Stomach (tissue), 9 donors: ENCODE results near the gene SWAP70. TPM values are rescaled to one million over a fixed set of nuclear protein-coding genes. Genes with fewer than 3 reads are reported as not detected.
A peak's percentile ranks its signal among the peaks of the same experiment; 100 is the strongest.
"Not testable (repeated sequence)": the region's sequence is repeated elsewhere in the genome, so short reads cannot be mapped to it uniquely, and the experiment has no call there.

Experiments used
- DNase-seq, 2 donors: peaks; one replicate each; pipeline versions ENCODE4 v3.0.0 to v3.0.0-alpha.2; 2013 to 2019
- H3K27ac ChIP-seq, 5 donors: fragments of 200-600 bp in 4 of 5; sonication (generic) in 4 of 5; one replicate each; pipeline ENCODE4 v1.5.1; 2013 to 2019; ENCODE audit warnings: mild to moderate bottlenecking in 1 of 5, moderate library complexity in 1 of 5
- H3K27me3 ChIP-seq, 3 donors: fragments of 200-600 bp; sonication (generic); one replicate each; pipeline ENCODE4 v1.5.1; 2017 to 2019; ENCODE audit warnings: mixed run types in 1 of 3
- H3K36me3 ChIP-seq, 4 donors: fragments of 200-600 bp; sonication (generic); 1 replicate in 3 of 4; 2 replicates in 1 of 4; pipeline ENCODE4 v1.5.1; 2016 to 2019
- H3K4me1 ChIP-seq, 4 donors: fragments of 200-600 bp; sonication (generic); one replicate each; pipeline ENCODE4 v1.5.1; 2016 to 2019
- H3K4me3 ChIP-seq, 4 donors: fragments of 200-600 bp; sonication (generic) in 3 of 4; one replicate each; pipeline ENCODE4 v1.5.1; 2016 to 2019; ENCODE audit warnings: mild to moderate bottlenecking in 1 of 4
- H3K9me3 ChIP-seq, 4 donors: fragments of 200-600 bp; sonication (generic); one replicate each; pipeline ENCODE4 v1.5.1; 2016 to 2019
- EP300 ChIP-seq: sonication (generic); formaldehyde crosslinking; IDR thresholded peaks from one replicate; pipeline ENCODE4 v1.6.1; 2017; ENCODE audit warnings: antibody characterized with exemption
- POLR2A ChIP-seq, 4 donors: fragments of 450-650 bp; IDR thresholded peaks; one replicate each; pipeline ENCODE4 v1.6.1; 2016; ENCODE audit warnings: antibody characterized with exemption in 4 of 4, control low read depth in 2 of 4, mild to moderate bottlenecking in 1 of 4, moderate library complexity in 1 of 4
- POLR2AphosphoS5 ChIP-seq, 3 donors: sonication (generic); formaldehyde crosslinking; IDR thresholded peaks; one replicate each; pipeline ENCODE4 v1.6.1; 2016; ENCODE audit warnings: antibody characterized with exemption in 3 of 3
- WGBS, 5 donors: extraction: QIAGEN DNeasy Blood & Tissue Kit in 3 of 5; methylation state at CpG; one replicate each; pipeline versions ENCODE4 v1.1.5 to v1.1.7; 2013 to 2018; 5-methylcytosine and 5-hydroxymethylcytosine counted together
- intact Hi-C: fragments of 100-400 bp; cut with DNase I; formaldehyde crosslinking; loops from one replicate; pipeline ENCODE4 v1.15.1; 2023; ENCODE audit warnings: low total_unique reads
- polyA plus RNA-seq, 3 donors: library from polyadenylated mRNA; stranded (reverse); fragments of 200-250 nt; gene quantifications; one replicate each; pipeline ENCODE4 v1.2.3, GENCODE V29; 2013
- total RNA-seq, 5 donors: library from RNA; depleted of rRNA; stranded (reverse); fragments of >200 nt; gene quantifications; one replicate each; pipeline versions ENCODE4 v1.1.0 to v1.2.3, GENCODE V29; 2014 to 2016
- TF ChIP-seq, protein P1 (sequence below), 7 experiments: fragments of 450-650 bp in 4 of 7; fragments of 200-600 bp in 3 of 7; sonication (generic) in 3 of 7; IDR thresholded peaks; one replicate each; pipeline ENCODE4 v1.5.1; 2016 to 2019; ENCODE audit warnings: antibody characterized with exemption in 7 of 7, control low read depth in 2 of 7, mild to moderate bottlenecking in 1 of 7
- donor health status: healthy with polysubstance abuse.
- donor health status: Bipolar disorder and iron deficiency.
- donor health status: healthy.

SWAP70 gene
- total and polyA plus RNA-seq, 8 donors: 5.1 to 39.5 (median 18.3) TPM

DNA sequence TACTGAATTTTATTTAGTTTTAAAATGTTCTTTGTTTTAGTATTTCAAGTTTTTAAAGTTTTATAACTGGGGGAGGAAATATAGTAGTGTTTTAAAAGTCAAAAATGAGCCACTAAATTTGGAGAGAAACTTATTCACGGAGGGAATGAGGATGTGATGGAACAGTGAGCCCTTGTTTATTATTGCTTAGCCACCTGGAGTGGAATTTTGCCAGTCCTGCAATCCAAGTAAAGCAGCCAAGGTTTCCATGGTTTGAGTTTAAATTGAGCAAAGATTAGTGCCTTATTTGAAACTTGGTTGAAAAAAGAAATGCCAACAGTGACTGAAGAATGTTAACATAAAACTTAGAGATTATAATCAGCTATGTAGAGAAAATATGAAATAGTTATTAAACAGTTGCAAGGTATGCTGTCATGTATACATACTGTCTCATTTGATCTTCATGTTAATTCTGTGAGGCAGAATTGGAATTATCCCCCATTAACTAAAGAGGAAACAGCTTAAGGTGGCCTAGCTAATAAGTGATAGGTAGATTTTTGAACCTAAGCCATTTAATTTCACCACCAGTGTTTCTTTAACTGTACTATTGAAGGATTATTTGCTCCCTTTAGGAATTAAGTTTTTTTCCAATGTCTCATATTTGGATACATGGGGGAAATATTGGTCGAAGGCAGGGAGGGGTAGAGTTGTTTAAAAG is 36.4 kb downstream of the SWAP70 start:
- Histone ChIP-seq H3K4me3 (no peak overlapping the region), H3K9me3 (no peaks in the 10 kb centered on the region), H3K27me3 (no peaks in the 10 kb centered on the region), H3K36me3 (peaks cover 6 to 19% (median 16%) of the 10 kb centered on the region in 4 donors), H3K4me1 (peaks cover 0 to 49% (median 19%) of the 10 kb centered on the region in 4 donors), H3K27ac (peak overlapping the region in 3 of 5 donors; percentile 39 to 65 (median 40))
- TF ChIP-seq, protein P1, sequence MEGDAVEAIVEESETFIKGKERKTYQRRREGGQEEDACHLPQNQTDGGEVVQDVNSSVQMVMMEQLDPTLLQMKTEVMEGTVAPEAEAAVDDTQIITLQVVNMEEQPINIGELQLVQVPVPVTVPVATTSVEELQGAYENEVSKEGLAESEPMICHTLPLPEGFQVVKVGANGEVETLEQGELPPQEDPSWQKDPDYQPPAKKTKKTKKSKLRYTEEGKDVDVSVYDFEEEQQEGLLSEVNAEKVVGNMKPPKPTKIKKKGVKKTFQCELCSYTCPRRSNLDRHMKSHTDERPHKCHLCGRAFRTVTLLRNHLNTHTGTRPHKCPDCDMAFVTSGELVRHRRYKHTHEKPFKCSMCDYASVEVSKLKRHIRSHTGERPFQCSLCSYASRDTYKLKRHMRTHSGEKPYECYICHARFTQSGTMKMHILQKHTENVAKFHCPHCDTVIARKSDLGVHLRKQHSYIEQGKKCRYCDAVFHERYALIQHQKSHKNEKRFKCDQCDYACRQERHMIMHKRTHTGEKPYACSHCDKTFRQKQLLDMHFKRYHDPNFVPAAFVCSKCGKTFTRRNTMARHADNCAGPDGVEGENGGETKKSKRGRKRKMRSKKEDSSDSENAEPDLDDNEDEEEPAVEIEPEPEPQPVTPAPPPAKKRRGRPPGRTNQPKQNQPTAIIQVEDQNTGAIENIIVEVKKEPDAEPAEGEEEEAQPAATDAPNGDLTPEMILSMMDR (IDR thresholded peaks at IDR 0.05): no peak
- TF ChIP-seq EP300 (no peak), POLR2AphosphoS5 (IDR thresholded peaks at IDR 0.05) (no peak), POLR2A (IDR thresholded peaks at IDR 0.05) (no peak)
- DNase-seq: no peak
- 23 to 49% (median 26%) methylated on average over 2 of the region's 2 CpGs for WGBS, 5 donors
- intact Hi-C loops: no loop called here

DNA sequence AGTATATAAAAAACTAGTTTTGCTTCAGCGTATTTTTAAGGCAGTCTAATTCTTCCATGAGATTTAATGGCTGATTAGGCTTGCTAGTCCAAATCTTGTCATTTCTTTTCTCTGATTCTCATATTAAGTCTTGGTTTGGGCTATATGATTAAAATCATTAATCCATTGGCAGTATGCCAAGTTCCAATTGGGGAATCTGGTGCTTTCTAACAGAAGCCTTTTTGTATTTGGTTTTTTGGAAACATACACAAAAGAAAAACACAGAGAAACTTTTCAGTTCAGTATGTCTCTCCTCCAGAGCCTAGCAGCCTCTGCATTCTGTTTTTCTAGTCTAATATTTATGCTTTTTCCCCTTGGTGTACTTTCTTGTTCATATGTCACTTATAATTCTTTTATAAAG is 37.9 kb downstream of the SWAP70 start:
- intact Hi-C loops: no loop called here
- H3K9me3 ChIP-seq: no peaks in the 10 kb centered on the region
- peaks cover 0 to 54% (median 20%) of the 10 kb centered on the region in 4 donors for H3K4me1 ChIP-seq
- H3K27ac ChIP-seq: peak overlapping the region in 1 of 5 donors; percentile 65
- peak in 1 of 2 donors; percentile 33 for DNase-seq
- H3K27me3 ChIP-seq: no peaks in the 10 kb centered on the region
- WGBS, 5 donors: 0 to 91% (median 68%) methylated on average over 1 of the region's 1 CpG
- peaks cover 3 to 9% (median 5%) of the 10 kb centered on the region in 4 donors for H3K36me3 ChIP-seq
- TF ChIP-seq POLR2A (IDR thresholded peaks at IDR 0.05): no peak
- TF ChIP-seq, protein P1 (IDR thresholded peaks at IDR 0.05): no peak
- no peak for TF ChIP-seq POLR2AphosphoS5 (IDR thresholded peaks at IDR 0.05)
- TF ChIP-seq EP300: no peak
- no peak overlapping the region for H3K4me3 ChIP-seq

DNA sequence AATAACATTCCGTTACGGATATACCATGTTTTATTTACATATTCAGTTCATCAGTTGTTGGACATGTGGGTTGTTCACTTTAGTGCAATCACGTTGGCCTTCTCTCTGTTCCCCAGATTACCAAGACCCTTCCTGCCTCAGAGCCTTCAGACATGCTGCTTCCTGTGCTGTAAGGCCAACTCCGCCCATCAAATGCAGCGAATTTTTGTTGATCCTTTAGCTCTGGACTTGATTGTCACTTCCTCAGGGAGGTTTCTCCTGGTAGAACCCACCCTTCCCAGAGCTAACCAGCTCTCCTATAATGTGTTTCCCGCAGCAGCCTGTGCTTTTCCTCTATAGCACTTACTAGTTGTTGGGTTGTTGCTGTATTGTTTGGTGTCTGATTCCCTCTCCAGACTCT is 39.4 kb downstream of the SWAP70 start:
- no peaks in the 10 kb centered on the region for H3K9me3 ChIP-seq
- WGBS, 5 donors: 72 to 80% (median 76%) methylated on average over 6 of the region's 6 CpGs
- intact Hi-C loops: no loop called here
- no peaks in the 10 kb centered on the region for H3K36me3 ChIP-seq
- H3K27me3 ChIP-seq: no peaks in the 10 kb centered on the region
- DNase-seq: peak in 1 of 2 donors; percentile 51
- no peak overlapping the region for H3K4me3 ChIP-seq
- no peak for TF ChIP-seq POLR2A (IDR thresholded peaks at IDR 0.05)
- peak overlapping the region in 1 of 5 donors; percentile 3 for H3K27ac ChIP-seq
- H3K4me1 ChIP-seq: peaks cover 0 to 59% (median 22%) of the 10 kb centered on the region in 4 donors

DNA sequence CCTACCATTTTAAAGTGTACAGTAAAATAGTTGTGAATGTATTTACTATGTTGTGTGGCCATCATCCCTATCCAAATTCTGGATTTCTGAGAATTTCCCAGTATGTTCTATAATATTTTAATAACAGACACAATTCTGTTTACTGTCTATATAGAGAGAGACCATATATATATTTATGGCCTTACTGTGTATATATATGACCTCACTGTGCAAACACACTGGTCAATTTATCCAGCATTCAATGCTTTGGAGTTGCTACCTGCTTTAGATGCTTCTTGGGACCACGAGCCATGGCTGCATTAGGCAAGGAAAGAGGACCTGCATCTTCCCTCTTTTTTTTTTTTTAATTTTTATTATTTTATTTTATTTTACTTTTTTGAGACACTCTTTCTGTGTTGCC is 40.2 kb downstream of the SWAP70 start:
- Histone ChIP-seq H3K27ac (no peak overlapping the region), H3K9me3 (no peaks in the 10 kb centered on the region), H3K4me1 (peaks cover 0 to 53% (median 25%) of the 10 kb centered on the region in 4 donors), H3K4me3 (no peak overlapping the region), H3K27me3 (no peaks in the 10 kb centered on the region), H3K36me3 (no peaks in the 10 kb centered on the region)
- DNase-seq: no peak
- TF ChIP-seq, protein P1 (IDR thresholded peaks at IDR 0.05): no peak
- TF ChIP-seq POLR2A (IDR thresholded peaks at IDR 0.05) (no peak), POLR2AphosphoS5 (IDR thresholded peaks at IDR 0.05) (no peak), EP300 (no peak)
- WGBS, 5 donors: 89 to 100% (median 95%) methylated on average over 1 of the region's 1 CpG
- intact Hi-C loops: no loop called here

DNA sequence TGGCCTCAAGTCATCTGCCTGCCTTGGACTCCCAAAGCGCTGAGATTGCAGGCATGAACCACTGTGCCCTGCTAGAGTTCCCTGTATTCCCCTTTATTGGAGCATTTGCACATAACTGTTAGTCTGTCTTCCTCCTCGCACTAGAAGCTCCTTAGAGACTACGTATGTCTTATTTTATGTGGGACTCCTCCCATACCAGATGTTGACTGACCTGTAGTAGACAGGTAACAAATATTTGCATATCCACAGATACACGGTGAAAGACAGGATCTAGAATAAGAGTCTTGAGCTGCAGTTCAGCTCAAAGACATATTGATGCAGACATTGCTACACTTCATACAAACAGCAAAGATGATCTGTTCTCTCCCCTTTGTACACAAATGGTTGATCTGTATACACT is 40.7 kb downstream of the SWAP70 start:
- Histone ChIP-seq H3K9me3 (no peaks in the 10 kb centered on the region), H3K27me3 (no peaks in the 10 kb centered on the region), H3K4me3 (no peak overlapping the region), H3K27ac (no peak overlapping the region), H3K36me3 (no peaks in the 10 kb centered on the region), H3K4me1 (peaks cover 0 to 53% (median 26%) of the 10 kb centered on the region in 4 donors)
- 83 to 88% (median 85%) methylated on average over 4 of the region's 4 CpGs for WGBS, 5 donors
- DNase-seq: no peak
- TF ChIP-seq, protein P1 (IDR thresholded peaks at IDR 0.05): no peak
- TF ChIP-seq POLR2AphosphoS5 (IDR thresholded peaks at IDR 0.05): no peak
- no peak for TF ChIP-seq POLR2A (IDR thresholded peaks at IDR 0.05)
- no peak for TF ChIP-seq EP300
- intact Hi-C loops: no loop called here

DNA sequence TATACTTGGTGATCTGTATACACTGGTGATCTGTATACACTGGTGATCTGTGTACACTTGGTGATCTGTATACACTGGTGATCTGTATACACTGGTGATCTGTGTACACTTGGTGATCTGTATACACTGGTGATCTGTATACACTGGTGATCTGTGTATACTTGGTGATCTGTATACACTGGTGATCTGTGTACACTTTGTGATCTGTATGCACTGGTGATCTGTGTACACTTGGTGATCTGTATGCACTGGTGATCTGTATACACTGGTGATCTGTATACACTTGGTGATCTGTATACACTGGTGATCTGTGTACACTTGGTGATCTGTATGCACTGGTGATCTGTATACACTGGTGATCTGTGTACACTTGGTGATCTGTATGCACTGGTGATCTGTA is 41.5 kb downstream of the SWAP70 start:
- DNase-seq, H3K27me3 ChIP-seq, H3K36me3 ChIP-seq, H3K9me3 ChIP-seq, H3K4me3 ChIP-seq, H3K27ac ChIP-seq, intact Hi-C loops: not testable (repeated sequence)
- H3K4me1 ChIP-seq: peaks cover 0 to 52% (median 26%) of the 10 kb centered on the region in 4 donors
